HT1080 (cell line): ENCODE data around the gene REV3L. TPM values are rescaled to one million over a fixed set of nuclear protein-coding genes. Genes with fewer than 3 reads are reported as not detected.

ENCODE experiments used
- DNase-seq: peaks from one replicate; pipeline ENCODE4 v3.0.0-alpha.2; 2015; ENCODE audit warnings: low read depth
- total RNA-seq: library from RNA; depleted of rRNA; stranded (reverse); fragments of >200 nt; shearing (Covaris generic); gene quantifications from 2 replicates; pipeline ENCODE4 v1.2.3, GENCODE V29; 2014

The REV3L gene
- total RNA-seq, 1 experiment from 2014 or later: 13.5 TPM

DNA sequence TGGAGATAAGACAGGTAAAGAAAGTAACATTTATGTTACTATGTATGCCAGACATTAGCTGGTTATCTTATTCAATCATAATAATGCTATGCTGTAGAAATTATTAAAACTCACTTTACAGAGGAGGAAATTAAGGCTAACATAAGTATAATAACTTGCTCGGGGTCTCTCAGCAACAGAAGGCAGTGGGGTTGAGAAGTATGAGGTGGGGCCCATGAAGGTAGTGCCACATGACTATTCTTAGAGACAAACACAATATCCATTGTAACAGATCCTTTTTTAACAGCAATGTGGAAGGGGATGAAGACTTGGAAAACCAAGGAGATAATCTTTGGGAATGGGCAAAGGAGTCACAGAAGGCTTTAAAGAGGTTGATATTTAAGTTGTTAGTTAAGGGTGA lies 11.5 kb downstream of the REV3L start:
- no peak for DNase-seq

DNA sequence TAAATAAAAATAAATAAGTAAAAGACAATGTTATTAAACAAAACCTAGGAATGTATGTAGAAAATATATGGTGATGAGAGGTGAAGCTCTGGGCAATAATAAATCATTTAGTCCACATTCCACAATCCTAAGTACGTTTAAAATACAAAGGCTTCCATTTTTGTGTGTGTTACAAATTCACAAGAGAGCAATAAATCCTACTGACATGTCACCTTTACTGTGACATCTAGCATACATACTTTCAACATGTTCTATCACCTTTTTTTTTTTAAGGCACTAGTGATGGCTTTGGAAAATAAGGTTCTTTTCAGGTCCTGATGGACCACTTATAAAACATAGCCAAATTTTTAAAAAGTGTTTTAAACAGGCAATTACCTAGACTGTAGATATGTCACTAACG lies 12.0 kb downstream of the REV3L start:
- DNase-seq: no peak

DNA sequence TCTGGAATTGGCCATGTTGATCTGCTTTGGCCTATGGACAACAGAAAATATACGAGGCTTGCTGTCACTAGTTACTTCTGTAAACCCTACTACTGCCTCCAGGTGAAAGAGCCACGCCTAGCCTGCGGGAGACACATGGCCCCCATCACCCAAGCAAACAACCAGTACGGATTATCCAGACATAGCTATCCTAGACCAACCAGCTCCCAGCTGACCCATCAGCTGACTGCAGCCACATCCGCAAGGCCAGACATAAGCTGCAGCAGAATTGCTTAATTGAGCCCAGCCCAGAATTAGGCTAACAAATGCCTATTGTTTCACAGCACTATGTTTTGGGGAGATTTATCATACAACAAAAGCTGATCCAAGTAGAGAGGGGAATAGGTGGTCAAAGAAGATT lies 13.5 kb downstream of the REV3L start:
- DNase-seq: no peak

DNA sequence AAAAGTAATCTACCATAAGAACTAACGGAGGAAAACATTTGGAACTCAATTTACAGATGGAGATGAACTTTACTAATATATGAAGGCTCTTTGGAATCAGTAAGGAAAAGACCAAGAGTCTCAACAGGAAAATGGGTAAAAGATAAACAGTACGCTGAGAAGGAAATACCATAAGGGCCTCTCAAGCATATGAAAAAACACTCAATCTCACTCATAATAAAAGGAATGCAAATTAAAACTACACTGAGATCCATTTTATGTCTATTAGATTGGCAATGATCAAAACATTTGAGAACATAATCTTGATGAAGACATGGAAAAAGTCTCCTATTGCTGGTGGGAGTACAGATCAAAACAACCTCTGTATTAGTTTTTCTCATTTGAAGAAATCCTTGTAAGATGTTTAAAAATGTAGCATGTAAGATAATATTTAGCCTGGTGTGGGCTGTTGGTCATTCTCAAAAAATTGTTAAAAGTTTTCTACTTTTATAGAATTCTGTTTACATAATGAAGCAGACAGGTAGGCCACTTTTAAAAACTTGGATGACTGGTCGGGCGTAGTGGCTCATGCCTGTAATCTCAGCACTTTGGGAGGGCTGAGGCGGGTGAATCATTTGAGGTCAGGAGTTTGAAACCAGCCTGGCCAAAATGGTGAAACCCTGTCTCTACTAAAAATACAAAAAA lies 14.5 kb downstream of the REV3L start:
- peak; percentile 34 for DNase-seq

DNA sequence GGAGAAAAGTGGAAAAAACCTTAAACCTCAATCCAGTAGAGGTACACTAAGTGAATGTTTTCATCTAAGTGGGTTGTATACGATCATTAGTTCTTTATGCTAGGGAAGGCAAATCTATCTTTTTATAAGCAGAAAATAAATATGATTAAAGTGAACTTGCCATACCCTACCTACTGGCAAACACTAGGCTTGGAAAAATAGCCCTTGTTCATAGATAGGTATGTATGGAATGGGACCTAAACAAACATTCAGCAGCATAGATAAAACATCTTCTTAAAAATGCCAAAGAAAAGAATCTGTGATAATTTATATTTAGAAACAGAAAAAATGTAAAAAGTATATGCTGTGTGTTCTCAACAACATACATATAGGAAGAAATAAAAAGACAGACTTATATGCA lies 18.8 kb downstream of the REV3L start:
- DNase-seq: no peak

DNA sequence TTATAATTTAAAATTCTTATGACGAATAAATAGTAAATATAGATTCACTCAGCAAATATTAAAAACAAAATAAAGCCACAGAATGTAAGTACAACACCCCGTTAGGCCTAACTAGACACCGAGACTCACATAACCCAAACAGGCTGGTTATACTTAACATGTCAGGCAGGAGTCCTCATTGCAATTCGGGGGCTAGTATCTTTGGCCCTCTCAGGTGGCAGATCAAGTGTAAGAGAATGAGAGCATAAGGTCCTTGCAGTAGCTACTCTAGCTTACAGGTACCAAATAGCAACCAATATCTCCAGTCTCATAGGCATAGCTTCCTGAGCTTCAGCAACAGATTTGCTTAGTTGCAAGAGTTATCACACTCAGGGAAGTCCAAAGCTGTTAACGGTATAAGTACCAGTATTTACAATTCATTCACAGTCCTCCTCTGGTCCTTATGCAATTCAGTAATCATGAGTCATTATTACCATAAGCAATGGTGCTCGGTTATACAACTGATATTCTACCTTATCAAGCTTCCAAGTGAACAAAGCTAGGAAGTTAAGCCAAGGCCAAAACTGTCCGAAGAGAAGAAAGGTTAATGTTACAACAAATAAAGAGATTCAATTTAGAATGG lies 20.1 kb downstream of the REV3L start:
- peak; percentile 49 for DNase-seq

DNA sequence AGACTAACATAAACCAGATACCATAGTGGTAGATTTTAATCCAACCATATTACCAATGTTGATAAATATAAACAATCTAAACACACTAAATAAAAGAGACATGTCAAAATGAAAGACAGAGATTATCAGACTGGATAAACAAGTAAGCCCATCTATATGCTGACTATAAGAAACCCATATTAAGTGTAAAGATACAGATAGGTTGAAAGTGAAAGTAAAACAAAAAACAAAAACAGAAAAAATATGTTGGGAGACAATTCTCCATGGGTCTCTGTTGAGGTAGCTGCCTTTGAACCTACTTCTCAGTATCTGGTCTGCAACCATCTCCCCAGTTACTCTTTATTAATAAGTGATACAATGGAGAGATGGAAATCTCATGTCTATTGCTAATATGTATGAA lies 21.2 kb downstream of the REV3L start:
- DNase-seq: no peak

DNA sequence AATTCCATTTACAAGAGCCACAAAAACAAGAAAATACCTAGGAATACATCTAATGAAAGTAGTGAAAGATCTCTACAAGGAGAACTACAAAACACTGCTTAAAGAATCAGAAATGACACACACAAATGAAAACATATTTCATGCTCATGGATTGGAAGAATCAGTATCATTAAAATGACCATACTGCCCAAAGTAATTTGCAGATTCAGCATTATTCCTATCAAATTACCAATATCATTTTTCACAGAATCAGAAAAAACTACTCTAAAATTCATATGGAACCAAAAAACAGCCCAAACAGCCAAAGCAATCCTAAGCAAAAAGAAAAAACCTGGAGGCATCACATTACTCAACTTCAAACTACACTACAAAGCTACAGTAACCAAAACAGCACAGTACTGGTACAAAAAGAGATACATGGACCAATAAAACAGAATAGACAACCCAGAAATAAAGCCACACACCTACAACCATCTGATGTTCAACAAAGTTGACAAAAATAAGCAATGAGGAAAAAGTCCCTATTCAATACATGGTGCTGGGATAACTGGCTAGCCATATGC lies 24.3 kb downstream of the REV3L start:
- no peak for DNase-seq

DNA sequence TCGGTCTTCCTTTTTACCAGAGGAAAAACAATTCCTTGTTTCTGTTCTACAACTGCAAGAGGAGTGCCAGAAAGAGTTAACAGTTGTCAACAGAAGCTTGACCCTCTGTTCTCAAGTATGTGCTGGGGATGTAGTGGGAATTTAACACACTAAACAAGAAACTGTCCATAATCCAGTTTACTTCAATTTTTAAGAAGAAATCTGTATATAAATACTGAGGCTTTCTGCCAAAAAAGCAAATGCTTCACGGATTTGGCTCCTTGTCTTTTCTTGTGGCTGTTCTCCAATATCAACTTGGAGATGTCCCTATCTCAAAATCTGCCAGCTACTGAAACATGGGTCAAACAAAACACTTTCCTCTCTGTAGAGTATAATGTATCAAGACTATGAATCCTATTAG lies 26.8 kb downstream of the REV3L start:
- DNase-seq: no peak

DNA sequence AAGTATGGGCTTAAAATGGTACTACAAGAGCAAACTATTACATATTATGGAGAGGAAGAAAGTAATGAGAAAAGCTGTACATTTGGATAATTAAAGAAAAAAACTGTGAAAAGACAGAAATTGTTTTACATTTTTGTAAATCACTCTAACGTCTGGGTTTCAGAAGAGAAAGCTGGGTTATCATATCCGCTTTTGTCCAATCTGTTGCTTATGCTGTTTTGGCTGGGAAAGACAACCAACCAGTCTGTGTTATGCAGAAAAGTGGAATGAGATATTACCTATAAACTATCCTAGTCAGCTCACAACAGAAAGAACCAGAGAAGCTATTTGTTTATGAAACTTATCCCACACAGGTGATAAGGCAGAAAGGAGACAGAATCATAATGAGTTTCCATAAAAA lies 32.4 kb downstream of the REV3L start:
- DNase-seq: no peak

DNA sequence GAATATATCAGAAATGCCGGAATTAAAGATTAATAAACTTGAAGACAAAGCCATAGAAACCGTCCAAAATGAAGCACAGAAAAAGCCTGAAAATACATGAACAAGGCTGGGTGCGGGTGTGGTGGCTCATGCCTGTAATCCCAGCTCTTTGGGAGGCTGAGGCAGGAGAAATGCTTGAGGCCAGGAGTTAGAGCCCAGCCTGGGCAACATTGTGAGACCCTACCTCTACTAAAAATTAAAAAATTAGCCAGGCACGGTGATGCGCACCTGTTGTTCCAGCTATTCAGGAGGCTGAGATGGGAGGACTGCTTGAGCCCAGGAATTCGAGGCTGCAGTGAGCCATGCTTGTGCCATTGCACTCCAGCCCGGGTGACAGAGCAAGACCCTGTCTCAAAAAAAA lies 32.9 kb downstream of the REV3L start:
- DNase-seq: no peak

DNA sequence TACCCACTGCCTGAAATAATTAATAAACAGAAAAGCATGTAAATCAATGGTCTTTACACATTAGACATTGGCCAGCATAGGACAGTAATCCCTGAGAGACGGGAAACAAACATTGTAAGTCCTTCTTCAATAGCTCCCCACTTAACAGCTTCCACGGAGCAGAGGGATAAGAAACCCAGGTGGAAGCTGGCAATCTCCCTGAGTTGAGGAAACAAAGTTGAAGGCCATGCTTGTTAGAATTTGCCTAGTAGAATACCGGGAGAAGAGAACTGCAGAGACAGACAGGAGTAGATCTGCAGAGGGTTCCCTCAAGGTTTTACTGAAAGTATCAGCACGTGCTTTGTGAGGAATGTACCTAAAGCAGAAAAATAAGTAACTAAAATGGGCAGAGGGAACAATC lies 33.9 kb downstream of the REV3L start:
- no peak for DNase-seq

DNA sequence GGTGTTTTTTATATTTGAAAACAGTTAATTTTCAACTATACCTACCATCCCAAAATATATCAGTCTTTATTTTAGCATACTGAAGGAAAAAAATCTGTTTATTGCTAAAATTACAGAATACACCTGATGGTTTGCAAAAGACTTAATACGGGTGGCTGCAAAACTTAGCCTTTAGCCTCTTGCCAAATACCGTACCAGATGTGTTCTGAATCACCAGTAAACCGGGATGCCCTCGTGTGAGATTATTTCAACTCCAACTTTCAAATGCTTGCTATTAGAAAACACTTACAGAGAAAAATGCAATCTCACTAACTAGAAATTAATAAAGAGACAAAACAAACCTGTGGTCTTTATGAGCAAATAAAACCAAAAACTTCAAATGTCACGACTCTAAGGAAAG lies 36.0 kb downstream of the REV3L start:
- DNase-seq: no peak

DNA sequence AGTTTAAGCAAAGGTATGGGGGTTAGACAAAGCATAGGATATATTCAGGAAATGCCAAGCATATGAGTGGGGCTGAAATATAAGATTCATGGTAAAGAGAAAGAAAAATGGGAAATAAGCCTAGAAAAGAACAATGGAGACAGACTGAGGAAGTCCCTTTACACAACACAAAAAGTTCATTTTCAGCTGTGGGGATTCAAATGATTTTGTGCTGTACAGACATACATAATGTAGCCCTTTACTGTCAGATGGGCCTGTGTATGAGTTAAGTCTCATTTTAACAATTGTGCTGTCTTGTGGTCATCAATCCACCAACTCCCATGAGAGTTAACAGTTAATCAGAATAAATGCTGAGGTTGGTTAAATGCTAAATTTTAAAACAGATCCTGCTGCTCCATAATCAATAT lies 37.2 kb downstream of the REV3L start:
- peak; percentile 59 for DNase-seq

DNA sequence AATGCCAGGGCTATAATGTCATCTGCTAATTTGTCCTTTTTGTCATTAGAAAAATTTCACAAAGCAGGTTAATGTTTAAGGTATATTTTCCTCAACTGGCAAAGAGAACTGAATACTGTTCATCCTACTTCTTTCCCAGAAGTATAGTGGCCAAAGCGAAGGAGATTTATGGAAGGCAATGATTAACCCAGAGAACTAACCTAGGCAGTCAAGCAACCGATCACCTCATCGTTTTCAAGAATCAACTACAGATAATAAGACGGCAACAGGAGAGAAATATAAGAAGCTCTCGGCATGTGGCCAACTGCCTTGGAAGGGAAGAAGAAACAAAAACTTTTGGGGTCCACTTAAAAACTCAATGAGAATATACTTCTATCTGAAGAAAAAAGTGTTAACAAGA lies 38.2 kb downstream of the REV3L start:
- DNase-seq: no peak

DNA sequence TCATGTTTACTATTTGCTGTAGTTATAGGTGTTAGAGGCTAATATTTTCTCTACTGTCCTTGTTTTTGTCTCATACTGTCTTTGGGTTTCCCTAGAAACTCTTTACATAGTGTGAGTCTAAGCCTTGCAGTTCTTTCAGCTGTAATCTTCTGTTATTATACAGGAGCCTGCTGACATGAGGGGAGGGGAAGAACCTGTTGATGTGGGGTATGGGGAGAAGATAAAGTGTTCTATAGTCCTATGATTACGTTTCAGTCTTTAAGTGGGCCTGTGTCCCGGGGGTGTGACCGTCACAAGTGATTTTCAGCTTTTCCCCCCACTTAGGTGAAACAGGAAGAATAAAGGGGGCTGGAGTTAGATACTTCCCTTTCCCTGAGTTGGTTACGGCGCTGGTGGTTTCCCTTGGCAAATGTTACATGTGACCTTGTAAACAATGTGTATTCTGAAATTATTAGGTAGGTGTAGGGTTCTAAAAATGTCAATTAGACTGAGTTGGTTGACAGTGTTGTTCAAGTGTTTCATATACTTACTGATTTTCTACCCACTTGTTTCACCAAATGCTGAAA lies 41.3 kb downstream of the REV3L start:
- DNase-seq: no peak

DNA sequence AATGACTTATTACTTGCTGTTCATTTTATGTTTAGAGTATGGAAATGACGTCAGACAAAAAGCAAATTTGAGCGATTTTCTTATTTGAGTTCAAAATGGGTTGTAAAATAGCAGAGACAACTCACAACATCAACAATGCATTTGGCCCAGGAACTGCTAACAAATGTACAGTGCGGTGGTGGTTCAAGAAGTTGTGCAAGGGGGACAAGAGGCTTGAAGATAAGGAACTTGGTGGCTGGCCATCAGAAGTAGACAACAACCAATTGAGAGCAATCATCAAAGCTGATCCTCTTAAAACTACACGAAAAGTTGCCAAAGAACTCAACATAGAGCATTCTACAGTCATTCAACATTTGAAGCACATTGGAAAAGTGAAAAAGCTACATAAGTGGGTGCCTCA lies 43.8 kb downstream of the REV3L start:
- DNase-seq: no peak

DNA sequence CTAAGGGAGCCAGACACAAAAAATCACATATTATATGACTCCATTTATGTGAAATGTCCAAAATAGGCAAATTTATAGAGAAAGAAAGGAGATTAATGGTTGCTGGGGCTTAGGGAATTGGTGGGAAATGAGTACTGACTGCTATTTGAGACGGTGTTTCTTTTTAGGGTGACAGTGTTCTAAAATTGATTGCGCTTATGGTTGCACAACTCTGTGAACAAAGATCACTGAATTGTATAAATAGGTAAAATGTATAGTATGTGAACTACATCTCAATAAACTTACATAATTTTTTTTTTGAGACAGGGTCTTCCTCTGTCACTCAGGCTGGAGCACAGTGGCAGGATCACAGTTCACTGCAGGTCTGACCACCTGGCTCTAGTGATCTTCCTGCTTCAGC lies 45.4 kb downstream of the REV3L start:
- no peak for DNase-seq

DNA sequence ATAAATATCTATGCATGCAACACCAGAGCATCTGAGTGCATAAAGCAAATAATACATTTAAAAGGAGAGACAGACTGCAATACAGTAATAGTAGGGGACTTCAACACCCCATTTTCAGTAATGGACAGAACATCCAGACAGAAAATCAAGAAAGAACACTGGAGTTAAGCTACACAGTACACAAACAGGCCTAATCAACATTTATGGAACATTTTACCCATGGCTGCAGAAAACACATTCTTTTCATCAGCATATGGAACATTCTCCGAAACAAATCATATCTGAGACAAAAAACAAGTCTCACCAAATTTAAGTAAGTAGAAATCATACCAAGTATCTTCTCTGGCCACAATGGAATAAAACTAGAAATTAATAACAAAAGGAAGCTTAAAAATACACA lies 50.5 kb downstream of the REV3L start:
- DNase-seq: no peak

DNA sequence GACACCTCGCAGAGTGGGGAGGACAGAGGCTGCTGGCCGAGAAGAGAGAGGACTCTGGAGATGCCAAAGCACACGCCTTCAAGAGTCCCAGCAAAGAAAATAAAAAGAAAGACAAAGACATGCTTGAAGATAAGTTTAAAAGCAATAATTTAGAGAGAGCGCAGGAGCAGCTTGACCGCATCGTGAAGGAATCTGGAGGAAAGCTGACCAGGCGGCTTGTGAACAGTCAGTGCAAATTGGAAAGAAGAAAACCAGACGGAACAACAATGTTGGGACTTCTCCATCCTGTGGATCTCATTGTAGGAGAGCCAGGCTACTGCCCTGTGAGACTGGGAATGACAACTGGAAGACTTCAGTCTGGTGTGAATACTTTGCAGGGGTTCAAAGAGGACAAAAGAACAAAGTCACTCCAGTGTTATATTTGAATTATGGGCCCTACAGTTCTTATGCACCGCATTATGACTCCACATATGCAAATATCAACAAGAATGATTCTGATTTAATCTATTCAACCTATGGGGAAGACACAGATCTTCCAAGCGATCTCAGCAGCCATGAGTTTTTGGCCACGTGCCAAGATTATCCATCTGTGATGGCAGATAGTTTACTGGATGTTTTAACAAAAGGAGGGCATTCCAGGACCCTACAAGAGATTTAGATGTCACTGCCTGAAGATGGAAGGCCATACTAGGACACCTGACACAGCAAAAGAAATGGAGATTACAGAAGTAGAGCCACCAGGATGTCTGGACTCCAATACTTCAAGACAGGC lies 52.2 kb downstream of the REV3L start:
- no peak for DNase-seq

DNA sequence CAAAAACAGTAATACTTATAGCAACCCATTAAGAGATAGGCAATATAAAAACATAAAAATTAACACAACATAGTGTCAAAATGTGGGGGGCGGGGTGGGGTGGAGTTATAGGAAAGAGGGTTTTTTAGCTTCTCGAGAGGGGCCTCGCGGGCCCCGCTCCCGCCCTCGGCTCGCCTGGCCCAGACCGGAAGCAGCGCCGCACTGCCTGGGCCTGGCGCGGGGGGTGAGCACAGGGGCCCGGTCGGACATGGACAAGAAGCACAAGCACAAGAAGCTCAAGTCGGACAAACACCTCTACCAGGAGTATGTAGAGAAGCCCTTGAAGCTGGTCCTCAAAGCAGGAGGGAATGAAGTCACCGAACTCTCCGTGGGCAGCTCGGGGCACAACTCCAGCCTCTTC lies 53.4 kb downstream of the REV3L start:
- DNase-seq: no peak

DNA sequence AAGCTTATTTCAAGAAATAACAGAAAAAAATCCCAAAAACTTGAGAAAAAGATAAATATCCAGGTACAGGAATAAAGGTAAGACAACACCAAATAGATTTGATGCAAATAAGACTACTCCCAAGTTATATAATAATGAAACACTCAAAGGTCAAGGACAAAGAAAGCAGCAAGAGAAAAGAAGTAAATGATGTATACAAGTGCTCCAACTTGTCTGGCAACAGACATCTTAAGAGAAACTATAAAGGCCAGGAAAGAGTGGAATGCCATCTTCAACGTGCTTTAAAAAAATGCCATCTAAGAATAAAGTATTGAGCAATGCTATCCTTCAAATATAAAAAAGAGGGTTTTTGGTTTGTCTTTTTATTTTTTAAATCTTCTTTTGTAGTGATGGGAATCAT lies 54.2 kb downstream of the REV3L start:
- no peak for DNase-seq
